Natural killer cell (primary cell): ENCODE data around the gene TNNT2. TPM values are rescaled to one million over a fixed set of nuclear protein-coding genes. Genes with fewer than 3 reads are reported as not detected.

ENCODE experiments used
- ATAC-seq, 3 donors: fragments of 150-1000 bp in 2 of 3; fragments of 200-7000 bp in 1 of 3; cut with Tn5 transposase; 1 replicate in 1 of 3; 2 replicates in 2 of 3; pipeline ENCODE4 v1.10.0; 2021; ENCODE audit warnings: mild to moderate bottlenecking in 2 of 3, moderate library complexity in 2 of 3
- DNase-seq, 2 donors: peaks; one replicate each; pipeline versions ENCODE4 v3.0.0 to v3.0.0-alpha.2; 2013 to 2021; ENCODE audit warnings: mixed read lengths in 1 of 2
- H3K27ac ChIP-seq: one replicate; pipeline ENCODE4 v1.5.1; 2013; ENCODE audit warnings: mild to moderate bottlenecking, low read length
- H3K27me3 ChIP-seq: one replicate; pipeline ENCODE4 v1.6.1; 2013; ENCODE audit warnings: low read length; ENCODE audit not compliant: control insufficient read depth, insufficient read depth
- H3K36me3 ChIP-seq: one replicate; pipeline ENCODE4 v1.6.1; 2013; ENCODE audit warnings: low read length; ENCODE audit not compliant: control insufficient read depth, insufficient read depth
- H3K4me1 ChIP-seq: one replicate; pipeline ENCODE4 v1.6.1; 2013; ENCODE audit warnings: low read length; ENCODE audit not compliant: control insufficient read depth, insufficient read depth
- H3K4me3 ChIP-seq: one replicate; pipeline ENCODE4 v1.5.1; 2013; ENCODE audit warnings: low read length
- H3K9me3 ChIP-seq: one replicate; pipeline ENCODE4 v1.6.1; 2013; ENCODE audit warnings: low read length; ENCODE audit not compliant: control insufficient read depth, insufficient read depth
- H3K27ac Mint-ChIP-seq, 2 donors: one replicate each; pipeline ENCODE4 v1.8.0; 2022; ENCODE audit warnings: mild to moderate bottlenecking in 2 of 2, mixed read lengths in 2 of 2, moderate library complexity in 1 of 2
- H3K27me3 Mint-ChIP-seq, 2 donors: one replicate each; pipeline ENCODE4 v1.8.0; 2022; ENCODE audit warnings: low read depth in 2 of 2, mixed read lengths in 2 of 2
- H3K36me3 Mint-ChIP-seq: one replicate; pipeline ENCODE4 v1.8.0; 2022; ENCODE audit warnings: mixed read lengths
- H3K4me1 Mint-ChIP-seq, 2 donors: one replicate each; pipeline ENCODE4 v1.8.0; 2022; ENCODE audit warnings: mixed read lengths in 2 of 2
- H3K4me3 Mint-ChIP-seq: one replicate; pipeline ENCODE4 v1.8.0; 2022; ENCODE audit warnings: mild to moderate bottlenecking, moderate library complexity, mixed read lengths
- H3K9me3 Mint-ChIP-seq, 2 donors: one replicate each; pipeline ENCODE4 v1.8.0; 2022; ENCODE audit warnings: mixed read lengths in 2 of 2
- CTCF ChIP-seq: fragments of 200-600 bp; IDR thresholded peaks from one replicate; pipeline ENCODE4 v1.8.0; 2022; ENCODE audit warnings: antibody characterized with exemption
- WGBS: methylation state at CpG from one replicate; pipeline ENCODE4 v1.1.7; 2013; ENCODE audit warnings: missing lambda C conversion rate; ENCODE audit not compliant: insufficient coverage; 5-methylcytosine and 5-hydroxymethylcytosine counted together
- intact Hi-C: fragments of 100-400 bp; cut with micrococcal nuclease; formaldehyde crosslinking; loops from one replicate; pipeline ENCODE4 v1.14.2; 2022
- total RNA-seq, 4 donors: library from RNA; stranded (reverse); fragments of 120-200 nt in 1 of 4; gene quantifications; one replicate each; pipeline versions ENCODE4 v1.2.3 to v1.2.4, GENCODE V29; 2013 to 2022

TNNT2 gene
- total RNA-seq, 3 donors from 2014 or later (not counting 1 experiment from before 2014, with no cell fraction given): not detected

- 91% methylated on average over 8 of the region's 8 CpGs for WGBS
- intact Hi-C loops: no loop called here
- Histone ChIP-seq H3K4me3 (no peak overlapping the region), H3K27ac (no peak overlapping the region), H3K4me1 (no peaks in the 10 kb centered on the region), H3K36me3 (no peaks in the 10 kb centered on the region), H3K9me3 (no peaks in the 10 kb centered on the region), H3K27me3 (no peaks in the 10 kb centered on the region)
- H3K4me3 Mint-ChIP-seq: no peak overlapping the region
- TF ChIP-seq CTCF: no peak
- H3K36me3 Mint-ChIP-seq: no peaks in the 10 kb centered on the region
- H3K9me3 Mint-ChIP-seq: no peaks in the 10 kb centered on the region
- DNase-seq: no peak
- H3K4me1 Mint-ChIP-seq: no peaks in the 10 kb centered on the region
- H3K27ac Mint-ChIP-seq: no peak overlapping the region
- ATAC-seq: no peak
- H3K27me3 Mint-ChIP-seq: peaks cover 3 to 12% of the 10 kb centered on the region in 2 donors
These were observed 51.8 kb downstream of the TNNT2 start for GRCh38 chr1:201325678-201326060.

- Mint-ChIP-seq H3K4me1 (no peaks in the 10 kb centered on the region), H3K27me3 (peaks cover 3 to 12% of the 10 kb centered on the region in 2 donors), H3K9me3 (no peaks in the 10 kb centered on the region), H3K27ac (no peak overlapping the region), H3K4me3 (no peak overlapping the region), H3K36me3 (no peaks in the 10 kb centered on the region)
- no peak for TF ChIP-seq CTCF
- no peak overlapping the region for H3K4me3 ChIP-seq
- H3K27me3 ChIP-seq: no peaks in the 10 kb centered on the region
- no peaks in the 10 kb centered on the region for H3K36me3 ChIP-seq
- WGBS: 77% methylated on average over 16 of the region's 16 CpGs
- no peaks in the 10 kb centered on the region for H3K9me3 ChIP-seq
- H3K4me1 ChIP-seq: no peaks in the 10 kb centered on the region
- DNase-seq (no peak), ATAC-seq (no peak)
- intact Hi-C loops: no loop called here
- no peak overlapping the region for H3K27ac ChIP-seq
These were observed 52.4 kb downstream of the TNNT2 start for GRCh38 chr1:201324821-201325677.

DNA sequence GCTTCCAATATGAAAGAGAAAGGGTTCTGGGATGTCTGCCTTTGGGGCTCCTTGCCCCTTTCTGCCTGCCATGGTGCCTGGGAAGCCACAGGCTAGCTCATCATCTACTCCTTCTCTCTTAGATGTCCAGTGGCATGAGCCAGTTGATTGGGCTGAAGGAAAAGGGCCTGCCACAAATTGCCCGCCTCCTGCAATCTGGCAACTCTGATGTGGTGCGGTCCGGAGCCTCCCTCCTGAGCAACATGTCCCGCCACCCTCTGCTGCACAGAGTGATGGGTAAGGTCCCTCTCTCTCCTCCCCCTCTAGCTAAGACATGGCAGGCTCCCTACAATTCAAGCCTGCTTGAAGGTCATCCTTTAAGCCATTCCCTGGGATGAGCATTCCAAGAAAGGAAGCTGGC lies 53.2 kb downstream of the TNNT2 start:
- ATAC-seq (no peak), DNase-seq (no peak)
- intact Hi-C loops: no loop called here

More for the DNA sequence above, 53.2 kb downstream of the TNNT2 start:
- Histone ChIP-seq H3K27ac (no peak overlapping the region), H3K4me1 (no peaks in the 10 kb centered on the region), H3K4me3 (no peak overlapping the region), H3K36me3 (no peaks in the 10 kb centered on the region), H3K27me3 (no peaks in the 10 kb centered on the region), H3K9me3 (no peaks in the 10 kb centered on the region)
- no peaks in the 10 kb centered on the region for H3K36me3 Mint-ChIP-seq
- no peak overlapping the region for H3K27ac Mint-ChIP-seq
- TF ChIP-seq CTCF: no peak
- H3K27me3 Mint-ChIP-seq: peaks cover 3 to 12% of the 10 kb centered on the region in 2 donors
- H3K4me1 Mint-ChIP-seq: no peaks in the 10 kb centered on the region
- no peaks in the 10 kb centered on the region for H3K9me3 Mint-ChIP-seq
- H3K4me3 Mint-ChIP-seq: no peak overlapping the region
- WGBS: 92% methylated on average over 4 of the region's 4 CpGs
